GM12878 (cell line): ENCODE results near the gene PPBP.

ENCODE experiments used
- CTCF ChIP-seq, 3 experiments: IDR thresholded peaks in 2 of 3; conservative IDR thresholded peaks in 1 of 3; 2 replicates each; pipeline ENCODE4 v1.5.1; 2011; ENCODE audit warnings: low read depth in 3 of 3, low read length in 3 of 3, mild to moderate bottlenecking in 3 of 3, control low read depth in 2 of 3, moderate library complexity in 2 of 3, inconsistent platforms in 1 of 3, mixed read lengths in 1 of 3; ENCODE audit not compliant: control insufficient read depth in 2 of 3, insufficient read depth in 1 of 3; ENCODE audit errors: extremely low read depth in 1 of 3
- ETV6 ChIP-seq, 2 experiments: fragments of 450-650 bp in 1 of 2; IDR thresholded peaks in 1 of 2; conservative IDR thresholded peaks in 1 of 2; 2 replicates each; pipeline ENCODE4 v1.6.1; 2014; ENCODE audit warnings: antibody characterized with exemption in 1 of 2, borderline replicate concordance in 1 of 2, low read depth in 1 of 2, mild to moderate bottlenecking in 1 of 2, moderate library complexity in 1 of 2
- GABPA ChIP-seq: IDR thresholded peaks from 2 replicates; pipeline ENCODE4 v1.6.1; 2014; ENCODE audit warnings: antibody characterized with exemption, low read depth, mild to moderate bottlenecking, inconsistent platforms
- JUNB ChIP-seq: IDR thresholded peaks from 2 replicates; pipeline ENCODE4 v1.6.1; 2016; ENCODE audit warnings: antibody characterized with exemption, mild to moderate bottlenecking
- NFYA ChIP-seq: IDR thresholded peaks from 2 replicates; pipeline ENCODE4 v1.6.1; 2011; ENCODE audit warnings: low read depth, mild to moderate bottlenecking, low read length, improper control_type of control experiment, borderline replicate concordance
- NR2C1 ChIP-seq: fragments of 450-650 bp; IDR thresholded peaks from 2 replicates; pipeline ENCODE4 v1.6.1; 2017; ENCODE audit warnings: antibody characterized with exemption, mild to moderate bottlenecking, moderate library complexity
- POLR2A ChIP-seq: IDR thresholded peaks from 2 replicates; pipeline ENCODE4 v1.6.1; 2011; ENCODE audit warnings: low read depth, mild to moderate bottlenecking, low read length
- PRDM15 ChIP-seq: fragments of 450-650 bp; formaldehyde crosslinking; IDR thresholded peaks from 2 replicates; pipeline ENCODE4 v1.4.0; 2020; ENCODE audit warnings: mild to moderate bottlenecking, moderate library complexity
- RCOR1 ChIP-seq: conservative IDR thresholded peaks from 2 replicates; pipeline ENCODE4 v1.6.1; 2012; ENCODE audit warnings: low read depth, low read length, improper control_type of control experiment
- SMC3 ChIP-seq: IDR thresholded peaks from 2 replicates; pipeline ENCODE4 v1.6.1; 2011; ENCODE audit warnings: low read length, improper control_type of control experiment, borderline replicate concordance
- TARDBP ChIP-seq: IDR thresholded peaks from 2 replicates; pipeline ENCODE4 v1.6.1; 2016; ENCODE audit warnings: borderline replicate concordance

DNA sequence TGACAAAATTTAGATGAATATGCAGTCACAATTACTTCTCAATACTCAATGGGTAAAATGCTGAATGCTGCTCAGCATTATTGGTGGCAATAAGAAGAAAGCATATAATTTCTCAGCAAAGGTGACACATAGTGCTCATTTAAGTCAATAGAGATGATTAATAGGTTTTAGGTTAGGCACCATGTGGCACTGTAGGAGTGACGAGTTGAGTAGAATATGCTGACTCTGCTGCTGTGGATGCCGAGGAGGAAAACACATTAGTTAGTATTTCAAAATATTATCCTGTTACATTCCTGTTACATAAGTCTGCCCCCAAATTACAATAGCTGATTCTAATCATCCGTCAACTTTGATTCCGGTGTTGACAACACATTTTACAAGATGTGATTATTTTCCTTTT, 24.1 kb upstream of the PPBP start:
- TF ChIP-seq PRDM15 (no peak), GABPA (no peak), POLR2A (no peak), TARDBP (no peak), NR2C1 (no peak), SMC3 (no peak), NFYA (no peak), CTCF (IDR thresholded peaks at IDR 0.05 in 2 of 3, conservative IDR thresholded peaks at IDR 0.05 in 1 of 3; ENCODE audit: control insufficient read depth in 2 of 3, extremely low read depth in 1 of 3, insufficient read depth in 1 of 3, low read depth in 3 of 3, low read length in 3 of 3) (no peak), JUNB (no peak), ETV6 (conservative IDR thresholded peaks at IDR 0.05 in 1 of 2, IDR thresholded peaks at IDR 0.05 in 1 of 2; ENCODE audit: borderline replicate concordance in 1 of 2, low read depth in 1 of 2) (no peak), RCOR1 (no peak)
